GM21528 (cell line): Measurements from ENCODE around the gene IL6ST.
A peak's percentile ranks its signal among the peaks of the same experiment; 100 is the strongest.
"Not testable (repeated sequence)": the region's sequence is repeated elsewhere in the genome, so short reads cannot be mapped to it uniquely, and the experiment has no call there.

Source experiments
- ATAC-seq: cut with Tn5 transposase; IDR thresholded peaks from one replicate; pipeline ENCODE4 v1.9.1; 2021; ENCODE audit warnings: mild to moderate bottlenecking, moderate library complexity; ENCODE audit not compliant: unreplicated experiment, low FRiP score

IL6ST gene

GRCh38 chr5:56006094-56006493 lies 11.3 kb upstream of the IL6ST start:
- ATAC-seq = no peak

GRCh38 chr5:56004874-56005273 lies 10.1 kb upstream of the IL6ST start:
- no peak for ATAC-seq

GRCh38 chr5:56003679-56004078 lies 8.9 kb upstream of the IL6ST start:
- no peak for ATAC-seq

- no peak for ATAC-seq
Observed at GRCh38 chr5:56003179-56003578, 8.4 kb upstream of the IL6ST start.

DNA sequence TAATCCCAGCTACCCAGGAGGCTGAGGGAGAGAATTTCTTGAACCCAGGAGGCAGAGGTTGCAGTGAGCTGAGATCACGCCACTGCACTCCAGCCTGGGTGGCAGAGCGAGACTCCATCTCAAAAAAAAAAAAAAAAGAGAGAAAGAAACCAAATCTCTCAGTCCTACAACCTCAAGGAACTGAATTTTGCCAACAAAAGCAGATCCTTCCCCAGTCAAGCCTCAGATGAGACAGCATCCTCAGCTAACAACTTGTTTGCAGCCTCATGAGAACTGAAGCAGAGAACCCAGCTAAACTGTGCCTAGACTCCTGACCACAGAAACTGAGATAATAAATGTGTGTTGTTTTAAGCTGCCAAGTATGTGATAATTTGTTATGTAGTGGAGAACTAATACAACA lies 7.5 kb upstream of the IL6ST start:
- ATAC-seq = no peak

DNA sequence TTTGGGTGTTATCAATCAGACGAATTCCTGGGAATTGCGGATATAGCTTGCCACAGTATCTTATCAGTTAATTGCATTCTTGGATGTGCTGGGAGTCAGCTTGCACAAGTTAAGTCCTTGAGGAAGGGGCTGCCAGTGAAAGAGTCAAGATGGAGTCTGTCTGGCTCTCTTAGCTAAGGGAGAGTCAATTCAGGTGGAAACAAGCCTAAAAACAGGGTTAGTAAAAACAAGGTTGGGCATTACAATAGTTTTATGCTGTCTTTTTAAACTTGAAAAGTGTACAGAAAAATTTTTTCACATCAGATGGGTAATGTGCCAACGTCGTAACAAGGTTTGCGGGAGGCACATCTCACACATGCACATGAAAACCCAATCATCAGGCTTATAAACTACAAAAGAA lies 5.5 kb upstream of the IL6ST start:
- not testable (repeated sequence) for ATAC-seq

GRCh38 chr5:55998966-55999365 lies 4.2 kb upstream of the IL6ST start:
- no peak for ATAC-seq

- no peak for ATAC-seq
Observed at GRCh38 chr5:55997742-55998351, 3.1 kb upstream of the IL6ST start.

GRCh38 chr5:55994998-55995914 lies 493 bp upstream of the IL6ST start:
- ATAC-seq = peak; percentile 97

GRCh38 chr5:55993731-55994494 lies 850 bp downstream of the IL6ST start:
- ATAC-seq = no peak

DNA sequence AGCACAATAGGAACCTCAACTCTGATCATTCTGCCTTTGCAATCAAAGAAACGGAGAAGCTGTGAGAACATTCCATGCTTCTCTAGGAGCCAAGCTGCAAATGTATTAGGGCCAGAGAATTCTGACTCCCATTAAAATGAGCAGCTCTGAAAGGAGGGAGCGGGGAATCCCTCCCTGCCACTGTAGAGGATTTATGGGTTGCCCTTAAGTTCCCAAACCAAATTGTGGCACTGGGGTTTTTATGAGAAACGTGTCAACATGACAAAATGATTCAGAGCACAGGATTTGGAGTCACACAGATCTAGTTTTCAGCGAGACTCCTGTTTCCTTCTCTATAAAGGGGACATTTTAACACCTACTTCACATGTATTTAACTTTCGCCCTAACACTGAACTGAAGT lies 1.8 kb downstream of the IL6ST start:
- no peak for ATAC-seq

DNA sequence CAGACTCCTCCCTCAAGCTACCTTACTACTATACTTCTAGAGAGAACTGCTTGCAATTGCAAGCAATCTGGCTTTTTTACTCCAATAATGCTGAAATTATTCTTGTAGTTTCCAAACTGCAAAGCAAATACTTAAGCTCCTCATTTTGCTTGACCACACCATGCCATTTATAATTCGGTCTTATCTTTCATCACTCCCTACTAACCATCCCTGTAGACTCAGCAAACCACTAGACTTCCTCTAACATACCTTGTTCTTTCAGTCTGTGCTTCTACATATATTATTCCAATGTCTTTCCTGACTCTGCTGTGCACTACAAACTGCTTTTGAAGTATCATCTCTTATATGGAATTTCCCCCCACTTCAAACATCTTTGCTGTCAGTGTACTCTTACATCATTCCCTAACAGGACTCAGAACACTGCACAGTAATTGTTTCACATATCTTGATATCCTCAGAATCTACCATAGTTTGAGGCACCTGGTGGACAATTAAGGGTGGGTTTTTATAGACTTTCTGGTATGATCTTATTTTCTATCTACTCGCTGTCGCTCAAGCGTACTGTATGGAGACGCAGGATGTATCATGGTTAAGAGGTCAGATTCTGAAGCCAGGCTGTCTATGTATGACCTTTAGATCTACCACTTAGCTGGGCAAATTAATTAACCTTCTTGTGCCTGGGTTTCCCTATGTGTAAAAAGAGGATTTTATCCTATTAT lies 2.8 kb downstream of the IL6ST start:
- no peak for ATAC-seq

GRCh38 chr5:55990895-55991294 lies 3.9 kb downstream of the IL6ST start:
- ATAC-seq = not testable (repeated sequence)

DNA sequence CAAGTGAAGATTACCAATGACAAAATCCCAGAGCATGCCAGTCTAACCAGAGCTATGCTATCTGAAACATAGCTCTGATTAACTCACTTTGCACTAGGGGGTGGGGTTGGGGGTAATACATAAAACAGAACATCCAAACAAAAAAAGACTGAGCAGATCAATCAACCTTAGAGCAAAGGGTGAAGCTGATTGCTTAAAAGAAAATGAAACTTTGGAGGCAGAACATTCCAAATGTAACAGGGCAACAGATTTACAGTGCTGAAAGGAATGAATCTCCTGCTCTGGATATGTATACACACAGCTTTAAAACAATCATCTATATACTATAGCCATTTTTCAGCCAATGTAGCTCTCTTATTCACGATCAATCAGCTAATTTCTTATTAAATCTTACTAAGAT lies 4.9 kb downstream of the IL6ST start:
- no peak for ATAC-seq

GRCh38 chr5:55988979-55989638 lies 5.7 kb downstream of the IL6ST start:
- ATAC-seq = no peak

DNA sequence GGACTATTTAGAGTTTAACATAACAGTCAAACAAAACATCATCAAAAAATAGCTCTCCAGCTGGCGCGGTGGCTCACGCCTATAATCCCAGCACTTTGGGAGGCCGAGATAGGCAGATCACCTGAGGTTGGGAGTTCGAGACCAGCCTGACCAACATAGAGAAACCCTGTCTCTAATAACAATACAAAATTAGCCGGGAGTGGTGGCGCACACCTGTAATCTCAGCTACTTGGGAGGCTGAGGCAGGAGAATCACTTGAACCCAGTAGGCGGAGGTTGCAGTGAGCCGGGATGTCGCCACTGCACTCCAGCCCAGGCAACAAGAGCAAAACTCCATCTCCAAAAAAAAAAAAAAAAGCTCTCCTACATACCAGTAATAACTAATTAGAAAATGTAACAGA lies 6.3 kb downstream of the IL6ST start:
- ATAC-seq = not testable (repeated sequence)

DNA sequence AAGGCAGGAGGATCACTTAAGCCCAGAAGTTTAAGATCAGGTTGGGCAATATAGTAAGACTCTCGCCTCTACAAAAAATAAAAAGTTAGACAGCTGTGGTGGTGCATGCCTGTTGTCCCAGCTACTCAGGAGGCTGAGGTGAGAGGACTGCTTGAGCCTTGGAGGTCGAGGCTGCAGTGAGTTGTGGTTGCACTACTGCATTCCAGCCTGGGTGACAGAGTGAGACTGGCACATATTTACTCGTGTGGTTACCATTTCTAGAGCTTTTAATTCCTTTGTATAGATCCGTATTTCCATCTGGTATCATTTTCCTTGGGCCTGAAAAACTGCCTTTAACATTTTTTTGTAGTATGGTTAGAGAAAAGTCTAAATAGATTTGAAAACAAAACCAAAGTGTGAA lies 7.8 kb downstream of the IL6ST start:
- no peak for ATAC-seq

GRCh38 chr5:55985181-55985580 lies 9.6 kb downstream of the IL6ST start:
- ATAC-seq = no peak

GRCh38 chr5:55983986-55984385 lies 10.8 kb downstream of the IL6ST start:
- no peak for ATAC-seq

GRCh38 chr5:55982957-55983381 lies 11.8 kb downstream of the IL6ST start:
- no peak for ATAC-seq
